ENCODE results near the gene KIF16B. TPM values are rescaled to one million over a fixed set of nuclear protein-coding genes. Genes with fewer than 3 reads are reported as not detected.

The KIF16B gene
- total RNA-seq, 1 donor from 2014 or later: 7.1 TPM

- Histone ChIP-seq H3K27me3 (ENCODE audit: control insufficient read depth, insufficient read depth, low read length) (no peaks in the 10 kb centered on the region), H3K36me3 (ENCODE audit: control insufficient read depth, insufficient read depth, low read length) (no peaks in the 10 kb centered on the region), H3K4me3 (ENCODE audit: low read depth, low read length) (no peak overlapping the region)
- no peak for DNase-seq (ENCODE audit: low read depth)
- TF ChIP-seq, protein P1, sequence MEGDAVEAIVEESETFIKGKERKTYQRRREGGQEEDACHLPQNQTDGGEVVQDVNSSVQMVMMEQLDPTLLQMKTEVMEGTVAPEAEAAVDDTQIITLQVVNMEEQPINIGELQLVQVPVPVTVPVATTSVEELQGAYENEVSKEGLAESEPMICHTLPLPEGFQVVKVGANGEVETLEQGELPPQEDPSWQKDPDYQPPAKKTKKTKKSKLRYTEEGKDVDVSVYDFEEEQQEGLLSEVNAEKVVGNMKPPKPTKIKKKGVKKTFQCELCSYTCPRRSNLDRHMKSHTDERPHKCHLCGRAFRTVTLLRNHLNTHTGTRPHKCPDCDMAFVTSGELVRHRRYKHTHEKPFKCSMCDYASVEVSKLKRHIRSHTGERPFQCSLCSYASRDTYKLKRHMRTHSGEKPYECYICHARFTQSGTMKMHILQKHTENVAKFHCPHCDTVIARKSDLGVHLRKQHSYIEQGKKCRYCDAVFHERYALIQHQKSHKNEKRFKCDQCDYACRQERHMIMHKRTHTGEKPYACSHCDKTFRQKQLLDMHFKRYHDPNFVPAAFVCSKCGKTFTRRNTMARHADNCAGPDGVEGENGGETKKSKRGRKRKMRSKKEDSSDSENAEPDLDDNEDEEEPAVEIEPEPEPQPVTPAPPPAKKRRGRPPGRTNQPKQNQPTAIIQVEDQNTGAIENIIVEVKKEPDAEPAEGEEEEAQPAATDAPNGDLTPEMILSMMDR (IDR thresholded peaks at IDR 0.05; ENCODE audit: insufficient read depth, low read length, poor library complexity, severe bottlenecking): no peak
These were observed 32.0 kb downstream of the KIF16B start for GRCh38 chr20:16541226-16541625.

DNA sequence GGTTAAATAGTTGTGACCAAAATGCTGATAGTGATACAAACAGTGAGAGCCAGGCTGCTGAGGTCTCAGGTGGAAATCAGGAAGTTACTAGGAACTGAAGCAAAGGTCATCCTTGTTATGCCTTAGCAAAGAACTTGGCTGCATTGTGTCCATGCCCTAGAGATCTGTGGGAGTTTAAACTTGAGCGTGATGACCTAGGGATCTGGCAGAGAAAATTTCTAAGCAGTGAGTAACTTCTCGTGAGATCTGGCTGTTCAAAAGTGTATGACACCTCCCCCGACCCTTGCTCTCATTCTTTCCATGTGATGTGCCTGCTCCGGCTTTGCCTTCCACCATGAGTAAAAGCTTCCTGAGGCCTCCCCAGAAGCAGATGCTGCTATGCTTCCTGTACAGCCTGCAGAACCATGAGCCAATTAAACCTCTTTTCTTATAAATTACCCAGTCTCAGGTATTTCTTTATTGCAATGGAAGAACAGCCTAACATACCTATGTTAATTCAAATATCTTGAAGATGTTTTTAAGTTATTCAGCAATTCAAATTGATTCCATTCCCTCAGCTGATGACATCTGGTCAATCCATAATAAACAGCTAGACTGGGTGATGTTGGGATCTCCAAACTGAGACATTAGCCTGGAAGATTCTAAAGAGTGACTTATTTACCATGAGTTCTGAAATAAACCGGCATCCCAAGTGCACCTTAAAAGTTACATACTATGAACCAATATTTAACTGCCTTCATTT lies 33.8 kb downstream of the KIF16B start:
- no peaks in the 10 kb centered on the region for H3K36me3 ChIP-seq (ENCODE audit: control insufficient read depth, insufficient read depth, low read length)
- TF ChIP-seq, protein P1 (IDR thresholded peaks at IDR 0.05; ENCODE audit: insufficient read depth, low read length, poor library complexity, severe bottlenecking): no peak
- no peak for DNase-seq (ENCODE audit: low read depth)
- no peaks in the 10 kb centered on the region for H3K27me3 ChIP-seq (ENCODE audit: control insufficient read depth, insufficient read depth, low read length)
- H3K4me3 ChIP-seq (ENCODE audit: low read depth, low read length): no peak overlapping the region

DNA sequence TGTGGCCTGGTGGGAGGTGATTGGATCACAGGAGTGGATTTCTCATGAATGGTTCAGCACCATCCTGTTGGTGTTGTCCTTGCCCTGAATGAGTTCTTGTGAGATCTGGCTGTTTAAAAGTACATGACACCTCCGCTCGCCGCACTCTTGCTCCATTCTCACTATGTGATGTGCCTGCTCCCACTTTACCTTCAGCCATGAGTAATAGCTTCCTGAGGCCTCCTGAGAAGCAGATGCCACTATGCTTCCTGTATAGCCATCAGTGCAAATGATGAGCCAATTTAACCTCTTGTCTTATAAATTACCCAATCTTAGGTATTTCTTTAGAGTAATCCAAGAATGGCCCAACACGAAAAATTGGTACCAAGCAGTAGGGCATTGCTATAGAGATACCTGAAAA lies 34.5 kb downstream of the KIF16B start:
- Histone ChIP-seq H3K4me3 (ENCODE audit: low read depth, low read length) (no peak overlapping the region), H3K27me3 (ENCODE audit: control insufficient read depth, insufficient read depth, low read length) (no peaks in the 10 kb centered on the region), H3K36me3 (ENCODE audit: control insufficient read depth, insufficient read depth, low read length) (no peaks in the 10 kb centered on the region)
- no peak for DNase-seq (ENCODE audit: low read depth)
- TF ChIP-seq, protein P1 (IDR thresholded peaks at IDR 0.05; ENCODE audit: insufficient read depth, low read length, poor library complexity, severe bottlenecking): no peak

GRCh38 chr20:16537918-16538317 lies 35.3 kb downstream of the KIF16B start:
- Histone ChIP-seq H3K4me3 (ENCODE audit: low read depth, low read length) (no peak overlapping the region), H3K27me3 (ENCODE audit: control insufficient read depth, insufficient read depth, low read length) (no peaks in the 10 kb centered on the region), H3K36me3 (ENCODE audit: control insufficient read depth, insufficient read depth, low read length) (no peaks in the 10 kb centered on the region)
- no peak for DNase-seq (ENCODE audit: low read depth)
- TF ChIP-seq, protein P1 (IDR thresholded peaks at IDR 0.05; ENCODE audit: insufficient read depth, low read length, poor library complexity, severe bottlenecking): no peak

- TF ChIP-seq, protein P1 (IDR thresholded peaks at IDR 0.05; ENCODE audit: insufficient read depth, low read length, poor library complexity, severe bottlenecking): no peak
- Histone ChIP-seq H3K4me3 (ENCODE audit: low read depth, low read length) (no peak overlapping the region), H3K27me3 (ENCODE audit: control insufficient read depth, insufficient read depth, low read length) (no peaks in the 10 kb centered on the region), H3K36me3 (ENCODE audit: control insufficient read depth, insufficient read depth, low read length) (no peaks in the 10 kb centered on the region)
- DNase-seq (ENCODE audit: low read depth): no peak
These were observed 36.1 kb downstream of the KIF16B start for GRCh38 chr20:16537025-16537665.
